GM23338 (cell line): Measurements from ENCODE around the gene NELL2.

Experiments used
- CREB1 ChIP-seq: fragments of 250-450 bp; sonication (Bioruptor Pico); IDR thresholded peaks from 2 replicates; pipeline ENCODE4 v1.5.0; 2020; ENCODE audit warnings: low read depth, mild to moderate bottlenecking, moderate library complexity
- EZH2 ChIP-seq: fragments of 200-600 bp; sonication (generic); IDR thresholded peaks from one replicate; pipeline ENCODE4 v1.8.0; 2017; ENCODE audit warnings: antibody characterized with exemption, mild to moderate bottlenecking, low read depth; ENCODE audit not compliant: unreplicated experiment
- EZH2phosphoT487 ChIP-seq: fragments of 200-600 bp; sonication (generic); IDR thresholded peaks from one replicate; pipeline ENCODE4 v1.8.1; 2018; ENCODE audit warnings: antibody characterized with exemption; ENCODE audit not compliant: unreplicated experiment
- JUNB ChIP-seq: IDR thresholded peaks from one replicate; pipeline ENCODE4 v1.6.1; 2016; ENCODE audit warnings: antibody characterized with exemption; ENCODE audit not compliant: unreplicated experiment
- NANOG ChIP-seq: IDR thresholded peaks from 2 replicates; pipeline ENCODE4 v1.6.1; 2016; ENCODE audit warnings: antibody characterized with exemption, borderline replicate concordance
- POLR2AphosphoS5 ChIP-seq: IDR thresholded peaks from 2 replicates; pipeline ENCODE4 v1.6.1; 2016; ENCODE audit warnings: antibody characterized with exemption, low read depth
- ZNF114 ChIP-seq: fragments of 250-450 bp; sonication (Bioruptor Pico); IDR thresholded peaks from 2 replicates; pipeline ENCODE4 v1.5.0; 2020; ENCODE audit warnings: mild to moderate bottlenecking, moderate library complexity
- TF ChIP-seq, protein P1 (sequence below), 2 experiments: fragments of 200-600 bp in 1 of 2; sonication (generic) in 1 of 2; conservative IDR thresholded peaks; 2 replicates each; pipeline versions ENCODE4 v1.5.1 to v1.6.1; 2016 to 2017; ENCODE audit warnings: antibody characterized with exemption in 2 of 2, low read depth in 2 of 2, mild to moderate bottlenecking in 2 of 2, moderate library complexity in 1 of 2
- TF ChIP-seq, protein P2 (sequence below): IDR thresholded peaks from one replicate; pipeline ENCODE4 v1.6.1; 2018; ENCODE audit warnings: antibody characterized with exemption; ENCODE audit not compliant: unreplicated experiment
- TF ChIP-seq, protein P3 (sequence below): fragments of 250-450 bp; sonication (Bioruptor Pico); IDR thresholded peaks from 2 replicates; pipeline ENCODE4 v1.5.0; 2020; ENCODE audit warnings: mild to moderate bottlenecking, moderate library complexity
- TF ChIP-seq, protein P4 (sequence below): IDR thresholded peaks from 2 replicates; pipeline ENCODE4 v1.6.1; 2016; ENCODE audit warnings: antibody characterized with exemption

DNA sequence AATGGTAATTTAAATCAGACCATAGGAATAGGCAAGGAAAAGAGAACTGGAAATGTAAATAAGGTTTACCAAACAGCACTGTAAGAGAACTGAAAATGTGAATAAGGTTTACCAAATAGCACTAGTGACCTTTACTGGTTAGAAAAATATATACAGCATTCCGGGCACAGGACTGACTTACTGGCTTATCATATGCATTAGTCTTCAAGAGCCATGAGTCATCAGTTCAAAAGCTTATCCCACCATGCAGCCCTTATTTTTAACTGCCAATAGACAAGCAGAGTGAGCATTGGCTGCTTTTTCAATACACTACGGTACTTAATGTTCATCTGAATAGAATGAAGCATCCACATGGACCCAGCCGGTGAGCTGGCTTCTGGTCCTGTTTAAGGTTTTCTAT lies 13.0 kb upstream of the NELL2 start:
- TF ChIP-seq, protein P1, sequence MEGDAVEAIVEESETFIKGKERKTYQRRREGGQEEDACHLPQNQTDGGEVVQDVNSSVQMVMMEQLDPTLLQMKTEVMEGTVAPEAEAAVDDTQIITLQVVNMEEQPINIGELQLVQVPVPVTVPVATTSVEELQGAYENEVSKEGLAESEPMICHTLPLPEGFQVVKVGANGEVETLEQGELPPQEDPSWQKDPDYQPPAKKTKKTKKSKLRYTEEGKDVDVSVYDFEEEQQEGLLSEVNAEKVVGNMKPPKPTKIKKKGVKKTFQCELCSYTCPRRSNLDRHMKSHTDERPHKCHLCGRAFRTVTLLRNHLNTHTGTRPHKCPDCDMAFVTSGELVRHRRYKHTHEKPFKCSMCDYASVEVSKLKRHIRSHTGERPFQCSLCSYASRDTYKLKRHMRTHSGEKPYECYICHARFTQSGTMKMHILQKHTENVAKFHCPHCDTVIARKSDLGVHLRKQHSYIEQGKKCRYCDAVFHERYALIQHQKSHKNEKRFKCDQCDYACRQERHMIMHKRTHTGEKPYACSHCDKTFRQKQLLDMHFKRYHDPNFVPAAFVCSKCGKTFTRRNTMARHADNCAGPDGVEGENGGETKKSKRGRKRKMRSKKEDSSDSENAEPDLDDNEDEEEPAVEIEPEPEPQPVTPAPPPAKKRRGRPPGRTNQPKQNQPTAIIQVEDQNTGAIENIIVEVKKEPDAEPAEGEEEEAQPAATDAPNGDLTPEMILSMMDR (conservative IDR thresholded peaks at IDR 0.05; ENCODE audit: low read depth in 2 of 2), result no peak
- TF ChIP-seq, protein P2, sequence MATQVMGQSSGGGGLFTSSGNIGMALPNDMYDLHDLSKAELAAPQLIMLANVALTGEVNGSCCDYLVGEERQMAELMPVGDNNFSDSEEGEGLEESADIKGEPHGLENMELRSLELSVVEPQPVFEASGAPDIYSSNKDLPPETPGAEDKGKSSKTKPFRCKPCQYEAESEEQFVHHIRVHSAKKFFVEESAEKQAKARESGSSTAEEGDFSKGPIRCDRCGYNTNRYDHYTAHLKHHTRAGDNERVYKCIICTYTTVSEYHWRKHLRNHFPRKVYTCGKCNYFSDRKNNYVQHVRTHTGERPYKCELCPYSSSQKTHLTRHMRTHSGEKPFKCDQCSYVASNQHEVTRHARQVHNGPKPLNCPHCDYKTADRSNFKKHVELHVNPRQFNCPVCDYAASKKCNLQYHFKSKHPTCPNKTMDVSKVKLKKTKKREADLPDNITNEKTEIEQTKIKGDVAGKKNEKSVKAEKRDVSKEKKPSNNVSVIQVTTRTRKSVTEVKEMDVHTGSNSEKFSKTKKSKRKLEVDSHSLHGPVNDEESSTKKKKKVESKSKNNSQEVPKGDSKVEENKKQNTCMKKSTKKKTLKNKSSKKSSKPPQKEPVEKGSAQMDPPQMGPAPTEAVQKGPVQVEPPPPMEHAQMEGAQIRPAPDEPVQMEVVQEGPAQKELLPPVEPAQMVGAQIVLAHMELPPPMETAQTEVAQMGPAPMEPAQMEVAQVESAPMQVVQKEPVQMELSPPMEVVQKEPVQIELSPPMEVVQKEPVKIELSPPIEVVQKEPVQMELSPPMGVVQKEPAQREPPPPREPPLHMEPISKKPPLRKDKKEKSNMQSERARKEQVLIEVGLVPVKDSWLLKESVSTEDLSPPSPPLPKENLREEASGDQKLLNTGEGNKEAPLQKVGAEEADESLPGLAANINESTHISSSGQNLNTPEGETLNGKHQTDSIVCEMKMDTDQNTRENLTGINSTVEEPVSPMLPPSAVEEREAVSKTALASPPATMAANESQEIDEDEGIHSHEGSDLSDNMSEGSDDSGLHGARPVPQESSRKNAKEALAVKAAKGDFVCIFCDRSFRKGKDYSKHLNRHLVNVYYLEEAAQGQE, result no peak
- TF ChIP-seq EZH2phosphoT487 (no peak), EZH2 (no peak), JUNB (no peak), POLR2AphosphoS5 (no peak), NANOG (no peak), CREB1 (no peak), ZNF114 (CRISPR knock-in tag) (no peak)
- TF ChIP-seq, protein P3, sequence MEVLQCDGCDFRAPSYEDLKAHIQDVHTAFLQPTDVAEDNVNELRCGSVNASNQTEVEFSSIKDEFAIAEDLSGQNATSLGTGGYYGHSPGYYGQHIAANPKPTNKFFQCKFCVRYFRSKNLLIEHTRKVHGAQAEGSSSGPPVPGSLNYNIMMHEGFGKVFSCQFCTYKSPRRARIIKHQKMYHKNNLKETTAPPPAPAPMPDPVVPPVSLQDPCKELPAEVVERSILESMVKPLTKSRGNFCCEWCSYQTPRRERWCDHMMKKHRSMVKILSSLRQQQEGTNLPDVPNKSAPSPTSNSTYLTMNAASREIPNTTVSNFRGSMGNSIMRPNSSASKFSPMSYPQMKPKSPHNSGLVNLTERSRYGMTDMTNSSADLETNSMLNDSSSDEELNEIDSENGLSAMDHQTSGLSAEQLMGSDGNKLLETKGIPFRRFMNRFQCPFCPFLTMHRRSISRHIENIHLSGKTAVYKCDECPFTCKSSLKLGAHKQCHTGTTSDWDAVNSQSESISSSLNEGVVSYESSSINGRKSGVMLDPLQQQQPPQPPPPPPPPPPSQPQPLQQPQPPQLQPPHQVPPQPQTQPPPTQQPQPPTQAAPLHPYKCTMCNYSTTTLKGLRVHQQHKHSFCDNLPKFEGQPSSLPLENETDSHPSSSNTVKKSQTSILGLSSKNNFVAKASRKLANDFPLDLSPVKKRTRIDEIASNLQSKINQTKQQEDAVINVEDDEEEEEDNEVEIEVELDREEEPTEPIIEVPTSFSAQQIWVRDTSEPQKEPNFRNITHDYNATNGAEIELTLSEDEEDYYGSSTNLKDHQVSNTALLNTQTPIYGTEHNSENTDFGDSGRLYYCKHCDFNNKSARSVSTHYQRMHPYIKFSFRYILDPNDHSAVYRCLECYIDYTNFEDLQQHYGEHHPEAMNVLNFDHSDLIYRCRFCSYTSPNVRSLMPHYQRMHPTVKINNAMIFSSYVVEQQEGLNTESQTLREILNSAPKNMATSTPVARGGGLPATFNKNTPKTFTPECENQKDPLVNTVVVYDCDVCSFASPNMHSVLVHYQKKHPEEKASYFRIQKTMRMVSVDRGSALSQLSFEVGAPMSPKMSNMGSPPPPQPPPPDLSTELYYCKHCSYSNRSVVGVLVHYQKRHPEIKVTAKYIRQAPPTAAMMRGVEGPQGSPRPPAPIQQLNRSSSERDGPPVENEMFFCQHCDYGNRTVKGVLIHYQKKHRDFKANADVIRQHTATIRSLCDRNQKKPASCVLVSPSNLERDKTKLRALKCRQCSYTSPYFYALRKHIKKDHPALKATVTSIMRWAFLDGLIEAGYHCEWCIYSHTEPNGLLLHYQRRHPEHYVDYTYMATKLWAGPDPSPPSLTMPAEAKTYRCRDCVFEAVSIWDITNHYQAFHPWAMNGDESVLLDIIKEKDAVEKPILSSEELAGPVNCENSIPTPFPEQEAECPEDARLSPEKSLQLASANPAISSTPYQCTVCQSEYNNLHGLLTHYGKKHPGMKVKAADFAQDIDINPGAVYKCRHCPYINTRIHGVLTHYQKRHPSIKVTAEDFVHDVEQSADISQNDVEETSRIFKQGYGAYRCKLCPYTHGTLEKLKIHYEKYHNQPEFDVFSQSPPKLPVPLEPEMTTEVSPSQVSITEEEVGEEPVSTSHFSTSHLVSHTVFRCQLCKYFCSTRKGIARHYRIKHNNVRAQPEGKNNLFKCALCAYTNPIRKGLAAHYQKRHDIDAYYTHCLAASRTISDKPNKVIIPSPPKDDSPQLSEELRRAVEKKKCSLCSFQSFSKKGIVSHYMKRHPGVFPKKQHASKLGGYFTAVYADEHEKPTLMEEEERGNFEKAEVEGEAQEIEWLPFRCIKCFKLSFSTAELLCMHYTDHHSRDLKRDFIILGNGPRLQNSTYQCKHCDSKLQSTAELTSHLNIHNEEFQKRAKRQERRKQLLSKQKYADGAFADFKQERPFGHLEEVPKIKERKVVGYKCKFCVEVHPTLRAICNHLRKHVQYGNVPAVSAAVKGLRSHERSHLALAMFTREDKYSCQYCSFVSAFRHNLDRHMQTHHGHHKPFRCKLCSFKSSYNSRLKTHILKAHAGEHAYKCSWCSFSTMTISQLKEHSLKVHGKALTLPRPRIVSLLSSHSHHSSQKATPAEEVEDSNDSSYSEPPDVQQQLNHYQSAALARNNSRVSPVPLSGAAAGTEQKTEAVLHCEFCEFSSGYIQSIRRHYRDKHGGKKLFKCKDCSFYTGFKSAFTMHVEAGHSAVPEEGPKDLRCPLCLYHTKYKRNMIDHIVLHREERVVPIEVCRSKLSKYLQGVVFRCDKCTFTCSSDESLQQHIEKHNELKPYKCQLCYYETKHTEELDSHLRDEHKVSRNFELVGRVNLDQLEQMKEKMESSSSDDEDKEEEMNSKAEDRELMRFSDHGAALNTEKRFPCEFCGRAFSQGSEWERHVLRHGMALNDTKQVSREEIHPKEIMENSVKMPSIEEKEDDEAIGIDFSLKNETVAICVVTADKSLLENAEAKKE (CRISPR knock-in tag), result no peak
- TF ChIP-seq, protein P4, sequence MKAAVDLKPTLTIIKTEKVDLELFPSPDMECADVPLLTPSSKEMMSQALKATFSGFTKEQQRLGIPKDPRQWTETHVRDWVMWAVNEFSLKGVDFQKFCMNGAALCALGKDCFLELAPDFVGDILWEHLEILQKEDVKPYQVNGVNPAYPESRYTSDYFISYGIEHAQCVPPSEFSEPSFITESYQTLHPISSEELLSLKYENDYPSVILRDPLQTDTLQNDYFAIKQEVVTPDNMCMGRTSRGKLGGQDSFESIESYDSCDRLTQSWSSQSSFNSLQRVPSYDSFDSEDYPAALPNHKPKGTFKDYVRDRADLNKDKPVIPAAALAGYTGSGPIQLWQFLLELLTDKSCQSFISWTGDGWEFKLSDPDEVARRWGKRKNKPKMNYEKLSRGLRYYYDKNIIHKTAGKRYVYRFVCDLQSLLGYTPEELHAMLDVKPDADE, result no peak
